K562 (cell line): Measurements from ENCODE around the gene RPTOR.

Experiments used
- POLR2AphosphoS5 ChIP-seq: IDR thresholded peaks from 2 replicates; pipeline ENCODE4 v1.6.1; 2011; ENCODE audit warnings: mild to moderate bottlenecking, low read depth, low read length, moderate library complexity; ENCODE audit not compliant: control insufficient read depth, insufficient read depth
- SETDB1 ChIP-seq: IDR thresholded peaks from one replicate; pipeline ENCODE4 v1.6.1; 2012; ENCODE audit warnings: low read length, control low read depth, inconsistent platforms

- TF ChIP-seq POLR2AphosphoS5 (no peak), SETDB1 (no peak)
These were observed 44.5 kb upstream of the RPTOR start for GRCh38 chr17:80499961-80500665.
